ENCODE data around the gene DNM3.

DNM3 gene

DNA sequence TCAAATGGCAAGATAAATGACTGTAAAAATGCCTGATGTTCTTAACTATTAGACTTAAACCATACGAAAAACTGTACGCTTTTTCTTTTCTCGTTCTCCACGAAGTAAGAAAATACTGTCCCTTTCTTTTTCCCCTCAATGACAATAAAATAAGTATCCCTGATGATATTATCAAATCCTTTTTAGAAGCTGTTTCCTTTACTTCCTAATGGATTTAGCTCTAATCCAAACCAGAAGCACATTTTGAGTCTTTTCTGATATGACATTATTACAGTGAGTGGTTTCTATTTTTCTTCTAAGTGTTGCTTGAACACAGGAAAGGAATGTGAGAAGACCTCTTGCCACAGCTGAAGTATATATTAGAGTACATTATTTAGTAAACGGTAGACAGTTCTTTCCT lies 32.4 kb downstream of the DNM3 start:
- DNase-seq: no peak

DNA sequence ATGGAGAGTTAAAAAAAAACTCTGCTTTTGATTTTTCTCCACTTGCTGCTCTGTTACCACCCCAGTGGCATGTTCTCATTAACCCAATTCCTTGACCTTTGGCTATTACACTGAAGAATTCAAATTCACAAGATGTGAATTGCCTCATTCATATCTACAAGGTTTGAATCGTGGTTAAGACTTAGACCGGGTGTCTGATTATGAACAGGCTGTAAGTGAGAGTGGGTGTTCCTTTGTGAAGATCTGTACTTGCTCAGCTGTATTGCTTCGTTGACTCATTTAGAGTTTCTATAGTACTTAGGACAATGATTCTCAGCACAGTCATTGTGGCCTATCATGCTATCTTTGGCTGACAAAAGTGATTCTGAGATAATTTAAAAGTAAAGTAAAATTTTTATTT lies 36.4 kb downstream of the DNM3 start:
- DNase-seq: no peak

DNA sequence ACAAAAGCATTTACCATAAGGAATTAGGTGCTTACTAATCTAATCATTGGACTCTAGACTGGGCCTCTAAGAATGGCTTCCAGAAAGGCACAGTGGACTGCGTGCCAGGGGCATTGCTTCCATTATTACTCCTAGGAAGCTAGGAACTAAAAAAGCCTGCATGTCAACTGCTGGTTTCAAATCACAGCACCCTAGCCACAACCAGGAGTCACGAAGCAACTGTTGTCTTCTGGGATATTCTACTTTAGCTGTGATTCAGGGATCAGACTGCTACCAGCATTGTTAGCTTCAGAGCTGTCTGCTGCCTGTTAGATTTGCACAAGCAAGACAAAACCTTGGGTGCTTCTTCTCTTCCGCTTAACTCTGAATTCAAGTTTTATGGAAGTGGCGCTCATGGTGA lies 38.3 kb downstream of the DNM3 start:
- DNase-seq: no peak

DNA sequence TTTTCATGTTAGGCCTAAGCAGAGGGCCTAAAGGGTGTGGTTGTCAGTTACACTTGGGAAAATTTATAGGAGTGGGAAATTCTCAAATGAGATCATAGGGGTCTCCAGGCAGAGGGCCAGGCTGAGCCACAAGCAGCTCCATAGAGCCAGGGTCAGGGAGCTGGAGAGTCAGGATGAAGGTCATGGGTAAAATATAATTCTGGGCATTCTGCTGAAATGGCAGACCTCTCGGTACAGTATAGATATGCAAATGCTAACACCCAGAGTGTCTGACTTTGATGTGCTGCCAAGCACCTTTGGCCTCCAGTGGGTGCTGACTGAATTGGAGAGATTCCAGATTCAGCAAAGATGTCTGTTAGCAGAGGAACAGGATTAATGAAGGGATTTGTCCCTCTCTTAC lies 40.1 kb downstream of the DNM3 start:
- no peak for DNase-seq

DNA sequence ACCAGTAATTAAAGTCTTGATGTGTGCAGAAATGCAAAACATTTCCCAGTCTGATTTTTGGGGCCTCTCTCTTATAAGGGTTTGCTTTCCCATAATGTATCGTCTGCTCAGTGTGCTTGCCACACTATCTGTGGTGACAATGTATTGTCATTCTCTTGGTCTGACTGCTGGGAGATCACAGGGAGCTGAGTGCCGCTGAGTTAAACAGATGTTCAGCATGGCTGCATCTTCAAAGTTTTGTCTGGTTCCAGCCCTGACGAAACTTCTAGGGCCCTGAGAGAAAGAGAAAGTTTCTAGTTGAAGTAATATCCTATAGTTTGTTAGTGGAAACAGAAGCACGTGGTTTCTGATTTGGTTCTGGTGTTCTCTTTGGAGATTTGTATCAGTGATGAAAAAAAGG lies 42.6 kb downstream of the DNM3 start:
- DNase-seq: no peak

DNA sequence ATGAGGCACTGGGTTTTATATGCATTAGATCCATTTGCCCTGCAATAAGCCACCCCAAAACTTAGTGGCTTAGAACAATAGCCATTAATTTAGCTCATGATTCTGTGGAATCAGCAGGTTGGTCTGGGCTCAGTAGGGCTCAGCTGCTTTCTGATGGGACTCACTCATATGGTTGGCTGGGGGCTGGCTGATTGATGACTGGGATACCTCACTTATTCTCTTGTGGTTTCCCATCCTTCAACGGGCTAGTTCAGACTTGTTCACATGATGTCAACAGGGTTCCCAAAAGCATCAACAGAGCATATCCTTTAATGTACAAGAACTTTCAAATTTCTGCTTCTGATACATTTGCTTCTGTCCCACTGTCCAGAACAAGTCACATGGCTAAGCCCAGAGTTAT lies 43.2 kb downstream of the DNM3 start:
- no peak for DNase-seq

DNA sequence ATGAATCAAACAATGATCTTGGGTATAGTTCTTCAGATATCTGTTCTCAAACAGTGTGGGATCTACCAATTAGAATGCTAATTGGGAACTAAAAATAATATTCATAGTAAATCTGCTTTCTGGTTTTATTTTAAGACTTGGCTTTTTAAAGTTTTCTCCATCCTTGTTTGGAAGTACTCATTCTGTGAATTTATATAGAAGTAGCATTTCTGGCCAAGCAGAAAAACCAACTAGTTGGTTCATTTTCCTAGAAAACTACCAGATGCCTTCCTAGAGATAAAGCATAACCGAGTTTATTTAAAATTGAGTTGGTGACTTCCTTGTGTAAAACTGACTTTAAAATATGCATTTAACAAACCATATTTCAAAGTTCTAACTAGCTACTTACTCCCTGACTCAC lies 48.8 kb downstream of the DNM3 start:
- no peak for DNase-seq

DNA sequence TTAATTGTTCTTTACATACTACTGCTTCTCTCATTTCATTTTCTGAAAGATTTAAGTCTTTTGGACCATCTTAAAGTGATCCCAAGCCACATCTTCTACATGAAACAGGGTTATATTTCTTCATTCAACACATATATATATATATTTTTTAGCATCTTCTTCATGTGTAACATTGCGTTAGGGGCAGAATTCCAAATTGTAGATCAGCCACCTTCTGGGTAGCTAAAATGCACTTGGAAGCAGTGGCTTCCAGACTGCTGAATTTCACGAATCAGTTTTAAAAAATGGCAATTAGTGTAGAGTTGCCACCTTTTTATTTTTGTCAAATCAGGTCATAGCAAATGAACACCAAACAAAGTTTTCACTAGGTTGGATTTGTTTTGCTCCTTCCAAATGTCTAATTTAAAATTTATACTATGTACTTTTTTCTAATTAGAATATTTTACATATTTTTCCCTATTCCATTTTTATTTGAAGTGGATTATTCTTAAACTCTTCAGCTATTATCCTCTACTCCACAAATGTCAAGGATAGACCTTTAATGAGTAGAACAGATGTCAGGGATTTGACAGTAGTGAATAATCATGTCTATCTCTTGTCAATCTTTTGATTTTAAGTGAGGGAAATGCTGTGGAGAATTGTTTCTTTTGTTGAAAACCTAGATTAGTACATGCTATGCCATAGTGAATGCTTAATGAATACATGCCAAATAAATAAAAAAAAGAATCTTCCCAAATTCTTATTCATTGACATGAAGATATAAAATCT lies 55.8 kb downstream of the DNM3 start:
- DNase-seq: no peak

DNA sequence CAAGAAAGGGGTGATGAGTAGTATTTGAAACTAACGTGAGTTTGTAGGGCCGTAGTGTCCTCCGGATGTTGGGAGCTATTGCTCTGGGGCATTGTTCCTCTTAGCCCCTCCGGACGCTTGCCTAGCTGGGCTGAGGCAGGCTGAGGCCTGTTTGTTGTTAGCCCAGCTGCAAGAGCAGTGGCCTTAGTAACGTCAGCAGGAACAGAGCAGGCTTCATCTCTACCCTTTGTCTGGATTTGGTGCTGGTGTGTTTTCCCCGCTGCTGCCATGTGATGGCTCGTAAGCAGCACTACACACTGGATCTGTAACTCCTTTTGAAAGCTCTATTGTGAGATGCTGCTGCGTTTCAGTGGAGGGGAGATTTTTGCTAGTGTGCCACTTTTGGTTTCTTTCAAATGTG lies 57.6 kb downstream of the DNM3 start:
- DNase-seq: no peak

DNA sequence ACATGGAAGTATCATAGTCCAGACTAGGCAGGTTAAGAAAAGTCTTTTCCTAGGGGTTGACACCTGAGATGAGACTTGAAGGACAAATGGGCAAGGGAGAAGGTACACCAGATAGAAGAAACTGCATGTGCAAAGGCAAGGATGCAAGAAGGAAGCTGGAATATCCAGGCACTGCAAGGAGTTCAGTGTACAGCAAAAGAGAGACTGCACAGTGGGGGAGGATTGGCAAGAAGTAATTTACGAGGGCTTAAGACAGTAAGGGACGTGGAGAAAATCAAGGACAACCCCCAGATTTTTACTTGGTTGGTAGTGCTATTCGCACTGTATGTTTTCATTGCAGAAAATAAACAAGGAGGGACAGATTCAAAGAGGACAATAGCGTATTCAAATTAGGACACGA lies 58.5 kb downstream of the DNM3 start:
- DNase-seq: no peak

DNA sequence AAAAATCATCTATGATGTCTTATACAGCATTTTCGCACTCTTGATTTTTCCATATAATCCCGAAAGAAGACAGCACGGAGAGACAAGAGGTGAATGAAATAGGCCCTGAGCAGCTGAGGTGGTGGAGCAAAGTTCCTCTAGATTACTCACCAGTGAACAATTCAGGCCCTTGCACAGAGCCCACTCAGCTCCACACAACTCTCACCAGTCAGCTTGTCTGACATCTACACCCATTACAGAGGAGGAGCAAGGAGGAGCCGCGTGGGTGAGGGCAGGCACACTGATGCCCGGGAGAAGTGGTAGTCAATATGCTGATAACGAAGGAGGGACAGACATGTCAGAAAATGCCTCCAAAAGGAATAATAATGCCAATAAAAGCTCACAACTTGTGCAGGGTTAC lies 59.9 kb downstream of the DNM3 start:
- DNase-seq: no peak

DNA sequence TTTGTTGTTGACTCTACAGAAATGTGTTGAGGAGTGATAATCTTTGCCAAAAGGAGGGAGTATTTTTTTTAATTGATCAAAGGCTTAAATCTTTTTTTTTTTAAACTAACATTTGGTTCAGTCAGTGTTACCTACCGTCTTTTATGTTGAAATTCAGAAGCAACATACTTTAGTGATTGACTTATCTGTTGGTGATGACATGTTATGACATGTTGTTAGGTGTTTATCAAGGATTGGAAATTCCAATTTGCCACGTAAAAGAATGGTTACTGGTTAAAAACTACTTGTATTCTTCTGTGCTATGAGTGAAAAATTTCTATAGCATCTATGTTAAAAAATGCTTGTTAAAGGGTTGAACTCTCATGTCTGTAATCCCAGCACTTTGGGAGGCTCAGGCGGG lies 61.2 kb downstream of the DNM3 start:
- no peak for DNase-seq

DNA sequence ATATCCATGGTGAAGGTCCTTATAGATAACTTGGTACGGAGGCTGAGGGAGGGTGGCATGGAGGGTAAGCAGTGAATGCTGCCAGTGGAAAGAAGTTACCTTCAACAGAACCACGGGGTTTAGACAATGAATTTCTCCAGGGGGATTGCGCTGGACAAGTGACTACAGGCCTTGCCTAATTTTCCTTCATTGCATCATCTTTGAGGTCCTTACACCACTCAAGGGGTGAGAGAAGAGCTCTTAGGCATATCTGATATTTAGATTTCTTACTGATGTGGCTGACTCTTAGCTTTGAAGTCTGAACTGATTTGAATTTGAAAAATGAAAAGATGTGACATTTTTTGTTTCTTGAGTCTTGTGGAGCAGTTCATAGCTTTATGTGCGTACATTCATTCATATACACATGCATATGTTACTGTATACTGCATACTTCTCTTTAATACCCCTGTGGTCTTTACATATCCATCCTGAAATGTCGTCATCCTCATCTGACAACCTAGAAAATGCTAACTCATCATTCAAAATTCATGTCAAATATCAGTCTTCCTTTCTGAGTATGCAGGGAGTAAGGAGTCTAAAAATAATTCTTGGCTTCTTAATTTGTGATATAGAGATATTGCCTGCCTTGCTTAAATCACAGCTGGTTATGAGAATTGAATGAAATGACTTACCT lies 63.6 kb downstream of the DNM3 start:
- no peak for DNase-seq

DNA sequence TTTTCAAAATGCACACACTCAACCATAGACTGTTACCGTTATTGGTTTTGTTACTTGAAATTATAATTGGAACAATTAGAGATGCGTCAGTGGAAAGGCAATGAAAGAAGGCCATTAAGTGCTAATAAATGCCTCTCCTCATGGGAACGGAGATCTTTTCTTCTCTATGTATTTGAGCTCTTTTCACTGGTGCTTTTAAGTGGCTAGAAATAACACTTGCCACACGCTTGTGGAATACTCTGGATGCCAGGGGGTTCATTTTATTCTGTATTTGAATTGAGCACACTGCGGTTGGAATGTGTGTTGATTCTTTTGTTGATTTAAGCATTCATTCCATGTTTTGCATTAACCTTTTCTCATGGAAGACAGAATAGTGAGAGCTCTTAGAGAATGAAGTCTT lies 68.4 kb downstream of the DNM3 start:
- no peak for DNase-seq

DNA sequence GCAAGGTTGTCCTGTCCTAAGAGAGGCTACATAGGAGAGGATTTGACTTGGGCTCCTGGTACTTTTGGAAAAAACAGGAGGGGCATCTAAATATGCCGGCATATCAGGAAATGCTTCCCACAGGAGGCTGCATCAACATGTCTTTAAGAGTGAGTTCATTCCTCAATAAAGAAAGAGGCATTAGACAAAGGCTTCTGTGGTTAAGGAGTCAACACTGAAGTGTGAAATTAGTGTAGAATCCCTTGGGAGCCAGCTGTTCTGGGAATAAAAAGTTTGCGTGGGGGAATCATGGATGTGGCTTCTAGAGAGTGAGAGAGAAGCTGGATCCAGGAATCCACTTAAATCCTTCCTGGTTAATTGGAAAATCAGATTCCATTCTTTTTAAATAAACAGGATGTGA lies 69.5 kb downstream of the DNM3 start:
- DNase-seq: no peak

DNA sequence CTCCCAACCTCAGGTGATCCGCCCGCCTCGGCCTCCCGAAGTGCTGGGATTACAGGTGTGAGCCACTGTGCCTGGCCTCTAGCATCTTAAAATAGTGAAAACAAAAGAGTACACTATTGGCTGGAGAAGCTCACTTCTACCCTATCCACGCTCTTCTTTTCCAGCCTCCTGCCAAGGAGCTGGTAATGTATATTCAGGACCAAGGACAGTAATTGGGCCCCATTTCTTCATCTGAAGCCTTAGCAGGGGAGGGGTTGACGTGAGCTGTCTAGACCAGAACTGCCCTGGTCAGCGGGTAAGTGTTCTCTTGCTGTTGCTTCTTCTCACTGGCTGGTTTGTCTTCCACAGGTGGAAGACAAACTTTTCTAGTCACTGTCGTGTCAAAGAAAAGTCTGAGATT lies 70.2 kb downstream of the DNM3 start:
- no peak for DNase-seq

DNA sequence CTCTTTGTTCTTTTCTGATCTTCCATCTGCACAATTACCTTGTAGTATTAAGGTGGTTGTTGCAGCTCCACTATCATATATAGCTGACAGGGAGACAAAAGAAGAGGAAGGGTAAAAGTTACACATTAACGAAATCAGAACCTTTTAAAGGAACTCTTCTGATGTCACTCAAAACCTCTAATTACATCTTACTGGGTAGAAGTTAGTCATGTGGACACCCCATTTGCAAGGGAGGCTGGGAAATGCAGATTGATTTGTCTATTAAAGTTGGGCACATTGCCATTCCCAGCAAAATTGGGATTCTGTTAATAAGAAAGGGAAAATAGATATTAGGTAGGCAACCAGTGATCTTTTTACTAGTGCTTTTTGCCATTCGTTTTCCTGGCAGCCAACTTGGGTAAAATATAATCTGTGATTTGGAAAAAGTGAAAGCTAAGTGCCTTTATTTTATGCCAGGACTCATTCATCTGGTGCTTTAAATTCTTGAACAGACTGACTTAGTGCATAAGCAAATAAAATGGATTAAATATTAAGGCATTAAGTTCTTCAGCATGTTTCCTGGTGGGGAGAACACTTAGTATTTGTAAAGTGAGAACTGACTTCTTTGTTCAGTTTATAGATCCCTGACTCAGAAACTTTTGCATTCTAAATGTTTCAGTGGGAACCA lies 71.3 kb downstream of the DNM3 start:
- DNase-seq: no peak

DNA sequence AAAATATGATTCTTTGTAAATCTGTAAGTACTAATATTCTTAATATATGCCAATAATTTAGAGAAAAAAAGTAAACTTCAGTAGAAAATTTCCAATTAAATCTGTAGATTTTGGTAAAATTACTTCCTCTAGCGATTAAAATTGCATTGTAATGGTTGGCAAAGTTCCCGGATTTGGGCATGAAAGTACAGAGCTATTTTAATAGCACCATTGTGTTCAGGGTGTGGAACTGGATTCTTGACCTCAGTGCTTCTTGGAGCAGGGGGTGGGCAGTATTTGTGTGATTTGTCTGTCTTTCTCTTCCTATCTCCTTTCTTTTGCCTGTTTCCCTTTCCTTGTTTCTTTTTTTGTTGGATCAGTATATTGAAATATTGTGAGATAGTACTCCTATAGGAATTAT lies 72.1 kb downstream of the DNM3 start:
- no peak for DNase-seq

DNA sequence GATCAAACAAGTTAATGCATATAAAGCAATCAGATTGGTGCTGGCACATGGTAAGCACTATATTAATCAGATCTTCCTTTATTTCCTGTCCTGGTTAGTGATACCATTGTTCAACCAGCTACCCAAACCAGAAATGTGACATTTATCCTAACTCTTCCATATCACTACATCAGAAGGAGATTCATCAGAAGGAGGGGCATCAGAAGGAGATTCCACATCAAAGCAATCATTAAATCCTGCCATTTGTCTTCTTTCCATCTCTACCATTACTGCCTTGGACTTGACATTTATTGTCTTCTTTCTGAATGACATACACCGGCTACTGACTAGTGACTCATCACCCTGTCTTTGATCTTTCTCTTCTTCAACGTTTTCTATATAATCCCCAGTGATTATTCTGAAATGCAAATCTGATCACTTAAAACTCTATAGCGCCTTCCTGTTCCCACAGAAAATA lies 75.0 kb downstream of the DNM3 start:
- DNase-seq: no peak

DNA sequence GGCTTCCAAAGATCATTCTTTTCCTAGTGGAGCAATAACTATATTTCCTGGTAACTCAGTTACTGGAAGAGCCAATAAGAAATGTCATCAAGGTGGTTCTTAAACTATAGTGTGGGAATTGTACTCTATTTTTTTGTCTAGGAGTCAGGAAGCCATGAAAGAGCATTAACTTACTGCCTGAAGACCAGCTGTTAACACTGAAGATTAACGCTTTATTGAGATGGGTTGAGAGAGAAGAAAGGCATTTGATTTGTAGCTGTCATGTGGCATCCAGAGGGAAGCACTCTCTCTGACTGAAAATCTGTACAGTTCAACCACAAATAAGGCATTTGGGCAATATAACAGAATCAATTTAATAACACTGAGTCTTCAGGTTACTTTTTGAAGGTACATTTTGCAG lies 76.0 kb downstream of the DNM3 start:
- DNase-seq: no peak

DNA sequence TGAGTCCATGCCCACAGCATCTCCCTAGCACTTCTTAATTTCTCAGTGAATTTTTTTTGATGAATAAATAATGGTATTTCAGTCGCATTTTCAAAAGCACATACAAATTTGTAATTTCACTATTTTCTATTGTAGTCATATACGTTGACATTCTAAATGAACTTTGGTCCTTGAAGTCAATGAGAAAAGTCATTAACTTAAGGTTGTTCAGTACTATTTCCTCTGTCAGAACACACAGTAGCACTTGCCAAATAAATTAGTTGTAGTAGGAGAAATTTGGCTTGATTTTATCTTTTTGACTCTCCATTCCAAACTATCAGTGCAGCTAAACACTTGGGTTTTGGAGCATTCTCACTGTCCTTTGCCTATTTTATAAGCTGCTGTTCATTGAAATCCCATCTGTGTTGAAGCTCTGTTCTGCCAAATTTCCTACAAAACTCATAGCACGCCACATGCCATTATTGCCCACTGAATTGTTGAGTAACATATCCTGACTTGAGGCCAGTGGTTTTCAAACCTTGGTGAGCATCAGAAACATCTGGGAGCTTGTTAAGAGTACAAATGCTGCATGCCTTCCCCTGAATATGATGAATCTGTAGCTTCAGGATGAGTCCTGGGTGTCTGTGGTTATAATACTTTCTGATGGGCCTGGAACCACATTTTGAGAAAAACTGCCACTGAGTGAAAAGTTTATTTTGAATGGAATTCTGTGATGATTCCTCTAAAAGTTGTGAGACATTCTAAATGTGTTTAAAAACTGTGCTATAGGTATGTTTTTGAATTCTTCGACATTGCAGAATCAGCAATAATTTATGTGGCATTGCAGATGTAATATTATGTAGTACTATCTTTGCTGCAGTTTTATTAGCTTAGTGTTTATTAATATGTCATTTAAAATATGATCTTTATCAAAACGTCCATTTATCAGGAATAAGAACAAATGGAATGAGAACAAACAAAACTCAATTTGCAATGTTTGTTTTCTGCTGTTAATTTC lies 78.9 kb downstream of the DNM3 start:
- DNase-seq: no peak

DNA sequence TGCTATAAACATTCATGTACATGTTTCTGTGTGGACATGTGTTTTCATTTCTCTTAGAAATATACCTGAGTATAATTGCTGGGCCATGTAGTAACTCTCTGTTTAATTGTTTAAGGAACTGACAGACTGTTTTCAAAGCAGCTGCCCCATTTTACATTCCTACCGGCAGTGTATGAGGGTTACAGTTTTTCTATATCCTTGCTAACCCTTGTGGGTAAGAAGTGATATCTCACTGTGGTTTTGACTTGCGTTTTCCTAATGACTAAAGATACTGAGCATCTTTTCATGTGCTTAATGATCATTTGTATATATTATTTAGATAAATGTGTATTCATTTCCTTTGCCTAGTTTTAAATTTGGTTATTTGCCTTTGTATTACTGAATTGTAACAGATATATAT lies 81.7 kb downstream of the DNM3 start:
- DNase-seq: no peak

DNA sequence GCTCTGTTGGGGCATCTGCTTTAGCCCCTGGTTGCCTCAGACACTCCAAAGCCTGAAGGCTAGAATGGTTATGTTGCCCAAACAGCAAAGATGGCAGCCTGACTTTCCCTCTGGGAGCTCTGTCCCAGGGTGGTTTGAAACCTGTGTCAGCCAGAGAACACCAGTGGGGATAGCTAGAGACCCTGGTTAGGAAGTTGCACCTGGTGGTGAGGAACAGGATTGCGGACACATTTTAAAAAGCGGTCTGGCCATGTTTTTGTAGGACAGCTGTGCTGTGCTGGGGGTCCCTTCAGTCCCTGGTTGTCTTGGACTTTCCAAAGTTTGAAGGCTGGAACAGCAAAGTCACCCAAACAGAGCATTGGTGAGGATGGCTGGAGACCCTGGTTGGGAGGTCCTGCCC lies 87.8 kb downstream of the DNM3 start:
- DNase-seq: no peak

All from stimulated activated CD4-positive, alpha-beta T cell treated with anti-CD3 and anti-CD28 coated beads, Interleukin-4, amount 100 ng/mL, for 1 hour (primary cell).